ENCODE results near the gene FAM184A. TPM values are rescaled to one million over a fixed set of nuclear protein-coding genes. Genes with fewer than 3 reads are reported as not detected.
"Not testable (repeated sequence)": the region's sequence is repeated elsewhere in the genome, so short reads cannot be mapped to it uniquely, and the experiment has no call there.

FAM184A gene
- total RNA-seq, 1 donor from 2014 or later = 3.7 TPM

GRCh38 chr6:119100115-119100514 lies 21.7 kb upstream of the FAM184A start:
- no peak for DNase-seq

GRCh38 chr6:119097815-119098361 lies 19.4 kb upstream of the FAM184A start:
- not testable (repeated sequence) for DNase-seq

- peak; percentile 65 for DNase-seq
Observed at GRCh38 chr6:119096721-119097565, 18.5 kb upstream of the FAM184A start.

- no peak for DNase-seq
Observed at GRCh38 chr6:119090256-119090655, 11.8 kb upstream of the FAM184A start.

GRCh38 chr6:119084784-119085183 lies 6.3 kb upstream of the FAM184A start:
- no peak for DNase-seq

- no peak for DNase-seq
Observed at GRCh38 chr6:119083007-119083406, 4.5 kb upstream of the FAM184A start.

DNA sequence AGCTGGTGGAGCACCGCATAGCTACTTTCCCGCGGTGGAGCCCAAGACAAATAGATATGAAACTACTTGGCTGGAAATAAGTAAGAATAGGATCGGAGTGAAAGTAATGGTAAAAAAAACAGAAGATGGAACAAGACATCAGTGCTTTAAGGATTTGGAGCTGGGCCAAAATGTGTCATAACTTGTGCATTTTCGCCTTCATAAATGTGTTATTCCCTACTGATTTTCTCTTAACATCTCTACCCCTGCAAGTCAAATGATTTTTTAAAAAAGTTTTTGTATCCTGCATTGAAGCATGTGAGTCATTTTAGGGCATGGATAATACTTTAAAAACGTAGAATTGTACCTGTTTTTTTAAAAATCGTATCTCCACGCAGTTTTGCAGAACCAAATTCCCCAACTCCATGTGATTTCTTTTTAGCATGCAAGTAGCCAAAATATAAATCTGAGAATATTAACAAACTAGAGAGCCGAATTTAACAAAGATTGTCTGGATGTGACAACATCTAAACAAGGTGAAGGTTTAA lies 882 bp upstream of the FAM184A start:
- DNase-seq = peak; percentile 74

- peak; percentile 4 for DNase-seq
Observed at GRCh38 chr6:119077643-119078375, 655 bp downstream of the FAM184A start.

- no peak for DNase-seq
Observed at GRCh38 chr6:119077391-119077642, 1.1 kb downstream of the FAM184A start.

DNA sequence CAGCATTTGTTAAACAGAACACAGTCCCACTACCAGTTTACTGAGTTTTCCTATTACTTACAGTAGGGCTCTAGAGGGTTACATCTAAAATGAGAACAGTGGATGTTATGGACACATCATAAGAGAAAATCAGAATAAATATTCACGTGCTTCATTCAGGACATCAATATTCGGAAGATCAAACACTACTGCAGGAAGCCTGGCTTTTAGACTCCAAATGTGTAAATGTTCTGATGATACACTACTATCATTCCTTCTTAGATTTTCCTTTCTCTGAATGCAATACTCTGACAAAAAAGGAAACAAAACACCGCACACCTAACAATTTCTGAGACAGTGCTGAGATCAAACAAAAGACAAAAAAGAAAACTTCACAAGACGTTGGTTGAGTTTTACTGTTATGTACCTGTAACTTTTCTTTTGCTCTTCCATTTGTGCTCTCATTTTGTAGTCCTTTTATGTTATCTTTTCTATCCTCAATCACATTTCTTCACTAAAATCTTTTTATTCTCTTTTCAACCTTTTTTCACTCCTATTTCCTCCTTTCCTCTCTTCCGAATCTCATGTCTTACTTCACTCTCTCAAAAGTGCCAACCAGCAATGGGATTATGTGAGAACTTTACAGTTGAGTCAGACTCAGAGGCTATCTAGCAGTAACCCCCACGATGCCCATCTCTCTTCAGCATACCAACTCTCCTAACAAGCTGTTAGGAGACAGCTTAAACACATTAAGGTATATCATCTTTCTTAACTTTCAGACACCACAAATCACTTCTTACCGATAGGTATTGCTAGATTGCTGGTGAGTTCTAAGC lies 1.7 kb downstream of the FAM184A start:
- DNase-seq = no peak

DNA sequence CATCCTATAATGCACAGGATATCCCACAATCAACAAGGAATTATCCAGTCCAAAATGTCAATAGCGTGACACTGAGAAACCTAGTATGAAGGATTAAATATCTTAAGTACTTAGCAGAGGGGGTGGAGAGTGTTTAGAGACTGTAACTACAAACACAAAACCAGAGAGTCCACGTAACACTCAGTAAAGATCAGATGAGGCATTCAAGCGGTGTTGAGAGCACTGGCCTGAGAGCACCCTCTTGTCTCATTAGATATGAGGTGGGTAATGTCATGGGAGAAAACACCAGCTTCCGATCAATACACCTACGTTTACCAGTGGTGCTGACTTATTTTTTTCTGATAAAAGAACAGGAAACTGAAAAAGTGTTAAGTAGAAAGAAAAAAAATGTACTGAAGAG lies 2.3 kb downstream of the FAM184A start:
- DNase-seq = no peak

GRCh38 chr6:119075200-119075981 lies 3.1 kb downstream of the FAM184A start:
- no peak for DNase-seq

DNA sequence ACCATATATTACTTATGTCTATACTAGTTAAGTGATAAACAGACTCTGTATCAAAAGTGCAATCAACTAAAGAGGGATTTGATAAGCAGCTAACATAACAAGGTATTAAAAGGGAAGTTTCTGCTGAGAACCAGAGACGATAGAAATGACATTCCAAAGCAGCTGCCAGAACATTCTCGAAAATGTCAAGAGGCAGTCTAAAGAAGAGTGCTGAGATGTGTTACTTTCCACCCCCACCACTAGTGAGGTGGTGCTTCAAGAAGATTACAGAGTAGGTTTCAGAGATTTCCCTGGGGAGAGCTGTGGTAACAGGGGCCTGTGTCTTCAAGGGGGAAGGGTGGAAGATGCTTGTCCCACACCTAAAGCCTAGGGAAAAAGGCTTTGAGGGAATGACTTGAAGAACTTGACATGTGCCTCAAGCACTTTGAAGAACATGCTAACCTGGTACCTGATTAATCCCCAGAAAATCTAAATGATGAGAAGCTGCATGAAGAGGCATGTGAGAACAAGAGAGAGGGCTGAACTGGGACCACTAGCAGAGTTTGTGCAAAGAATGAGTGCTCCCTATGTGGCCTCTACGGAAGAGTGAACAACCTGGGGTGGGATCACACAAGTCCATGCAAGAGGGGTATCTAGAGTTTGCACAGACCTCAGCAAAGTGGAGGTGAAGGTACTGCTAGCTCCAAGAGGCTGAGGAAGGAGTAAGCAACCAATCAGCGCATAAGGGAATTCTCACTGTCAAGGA lies 5.0 kb downstream of the FAM184A start:
- no peak for DNase-seq

GRCh38 chr6:119071576-119071975 lies 6.9 kb downstream of the FAM184A start:
- DNase-seq = no peak

DNA sequence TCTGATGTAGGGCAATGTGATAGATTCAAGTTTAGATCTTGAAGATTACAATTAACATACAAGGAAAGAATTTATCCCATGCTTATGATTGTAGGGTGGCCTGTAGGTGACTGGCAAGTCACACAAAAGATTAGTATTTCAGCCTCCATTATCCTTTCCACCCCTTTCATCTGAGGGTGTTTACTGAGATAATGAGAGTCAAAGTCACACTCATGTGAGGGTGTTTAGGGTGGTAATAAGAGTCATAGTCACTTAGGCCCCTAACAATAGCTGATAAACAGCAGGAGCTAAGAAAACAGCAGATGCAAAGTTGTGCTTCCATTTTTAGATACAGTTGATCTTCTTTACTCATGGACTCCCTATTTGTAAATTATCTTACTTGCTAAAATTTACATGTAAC lies 11.4 kb downstream of the FAM184A start:
- no peak for DNase-seq

DNA sequence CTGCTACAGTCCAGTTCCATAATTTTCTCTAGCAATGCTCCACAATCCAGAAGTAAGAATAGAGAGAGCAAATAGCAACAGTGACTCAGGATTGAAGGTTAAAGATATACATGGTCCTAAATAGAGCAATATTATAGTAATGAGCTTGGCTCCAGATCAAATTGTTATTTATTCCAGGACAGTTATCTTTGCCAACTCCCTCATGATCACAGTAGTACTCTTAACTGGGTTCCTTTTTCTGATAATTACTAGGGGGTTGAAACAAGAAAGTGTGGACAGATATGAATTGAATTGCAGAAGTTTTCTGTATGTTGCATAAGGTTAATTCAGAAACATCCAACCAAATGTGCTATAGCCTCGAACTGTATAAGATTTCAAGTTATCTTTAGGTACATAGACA lies 11.9 kb downstream of the FAM184A start:
- no peak for DNase-seq

DNA sequence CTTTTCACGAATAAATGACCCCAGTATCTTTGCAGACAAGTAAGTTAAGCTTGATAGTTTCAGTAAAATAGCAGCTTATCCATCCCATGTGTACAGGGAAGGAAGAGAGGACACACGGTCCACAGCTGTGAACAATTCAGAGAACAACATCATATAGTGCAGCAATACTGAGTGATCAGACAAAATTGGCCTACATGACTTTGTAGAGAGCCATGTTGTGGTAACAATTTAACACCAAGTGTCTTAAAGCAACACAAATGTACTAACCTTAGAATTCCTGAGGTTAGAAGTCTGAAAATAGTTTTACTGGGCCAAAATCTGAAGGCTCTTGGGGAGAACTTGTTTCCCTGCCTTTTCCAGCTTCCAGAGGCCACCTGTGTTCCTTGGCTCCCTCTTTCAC lies 12.5 kb downstream of the FAM184A start:
- peak; percentile 2 for DNase-seq

- no peak for DNase-seq
Observed at GRCh38 chr6:119065382-119065781, 13.1 kb downstream of the FAM184A start.

GRCh38 chr6:119063491-119063890 lies 15.0 kb downstream of the FAM184A start:
- DNase-seq = no peak

GRCh38 chr6:119061215-119061614 lies 17.2 kb downstream of the FAM184A start:
- DNase-seq = no peak

All from skin of body (tissue), 2 donors.